DOHH2 (cell line): ENCODE measurements around the gene ZFP1.

Experiments
- H3F3A ChIP-seq: fragments of 200-600 bp; sonication (generic), shearing (Covaris generic); 2 replicates; pipeline ENCODE4 v1.6.0; 2016; ENCODE audit warnings: antibody characterized with exemption, mild to moderate bottlenecking; ENCODE audit not compliant: control insufficient read depth, insufficient read depth
- H3K27ac ChIP-seq: fragments of 200-600 bp; sonication (generic); 2 replicates; pipeline ENCODE4 v1.5.1; 2014; ENCODE audit warnings: low read depth, mild to moderate bottlenecking, low read length, moderate library complexity
- H3K27me3 ChIP-seq: fragments of 200-600 bp; sonication (generic); 2 replicates; pipeline ENCODE4 v1.6.1; 2014; ENCODE audit warnings: mild to moderate bottlenecking, low read length, mixed read lengths; ENCODE audit not compliant: control insufficient read depth
- H3K36me3 ChIP-seq: fragments of 200-600 bp; sonication (generic); 2 replicates; pipeline ENCODE4 v1.6.1; 2014; ENCODE audit warnings: mild to moderate bottlenecking, low read length, moderate library complexity, mixed read lengths; ENCODE audit not compliant: control insufficient read depth
- H3K4me1 ChIP-seq: fragments of 200-600 bp; sonication (generic); 2 replicates; pipeline ENCODE4 v1.6.1; 2014; ENCODE audit warnings: mild to moderate bottlenecking, low read length, mixed read lengths; ENCODE audit not compliant: control insufficient read depth
- H3K4me2 ChIP-seq: fragments of 200-600 bp; sonication (generic); 2 replicates; pipeline ENCODE4 v1.6.0; 2014; ENCODE audit warnings: mild to moderate bottlenecking, low read length, moderate library complexity
- H3K4me3 ChIP-seq: fragments of 200-600 bp; sonication (generic); 2 replicates; pipeline ENCODE4 v1.5.1; 2014; ENCODE audit warnings: mild to moderate bottlenecking, low read length, mixed read lengths
- H3K79me2 ChIP-seq: fragments of 200-600 bp; sonication (generic); 2 replicates; pipeline ENCODE4 v1.6.1; 2014; ENCODE audit warnings: mild to moderate bottlenecking, low read length, mixed read lengths; ENCODE audit not compliant: control insufficient read depth
- H3K9me2 ChIP-seq: fragments of 200-600 bp; sonication (generic); replicated peaks from 2 replicates; pipeline ENCODE4 v1.6.1; 2014; ENCODE audit warnings: mild to moderate bottlenecking, low read length, mixed read lengths; ENCODE audit not compliant: control insufficient read depth
- H3K9me3 ChIP-seq: fragments of 200-600 bp; sonication (generic); 2 replicates; pipeline ENCODE4 v1.6.1; 2014; ENCODE audit warnings: antibody characterized with exemption, low read length, mixed read lengths; ENCODE audit not compliant: control insufficient read depth, insufficient read depth
- H4K20me1 ChIP-seq: fragments of 200-600 bp; sonication (generic); 2 replicates; pipeline ENCODE4 v1.6.0; 2014; ENCODE audit warnings: low read depth, mild to moderate bottlenecking, antibody characterized with exemption, low read length, moderate library complexity; ENCODE audit not compliant: control insufficient read depth, insufficient read depth
- EZH2phosphoT487 ChIP-seq: fragments of 200-600 bp; sonication (generic); IDR thresholded peaks from 2 replicates; pipeline ENCODE4 v1.6.1; 2017; ENCODE audit warnings: borderline replicate concordance, mild to moderate bottlenecking, antibody characterized with exemption, low read length, moderate library complexity, mixed read lengths
- TF ChIP-seq, protein P1 (sequence below): fragments of 200-600 bp; sonication (generic); IDR thresholded peaks from one replicate; pipeline ENCODE4 v1.5.1; 2014; ENCODE audit warnings: antibody characterized with exemption, mild to moderate bottlenecking, low read depth, low read length; ENCODE audit not compliant: poor library complexity, severe bottlenecking

Gene ZFP1

GRCh38 chr16:75131081-75131480, 17.2 kb upstream of the ZFP1 start:
- no peaks in the 10 kb centered on the region for H3F3A ChIP-seq
- H3K79me2 ChIP-seq = no peaks in the 10 kb centered on the region
- H3K9me2 ChIP-seq = no peaks in the 10 kb centered on the region
- no peak overlapping the region for H3K27ac ChIP-seq
- TF ChIP-seq, protein P1, sequence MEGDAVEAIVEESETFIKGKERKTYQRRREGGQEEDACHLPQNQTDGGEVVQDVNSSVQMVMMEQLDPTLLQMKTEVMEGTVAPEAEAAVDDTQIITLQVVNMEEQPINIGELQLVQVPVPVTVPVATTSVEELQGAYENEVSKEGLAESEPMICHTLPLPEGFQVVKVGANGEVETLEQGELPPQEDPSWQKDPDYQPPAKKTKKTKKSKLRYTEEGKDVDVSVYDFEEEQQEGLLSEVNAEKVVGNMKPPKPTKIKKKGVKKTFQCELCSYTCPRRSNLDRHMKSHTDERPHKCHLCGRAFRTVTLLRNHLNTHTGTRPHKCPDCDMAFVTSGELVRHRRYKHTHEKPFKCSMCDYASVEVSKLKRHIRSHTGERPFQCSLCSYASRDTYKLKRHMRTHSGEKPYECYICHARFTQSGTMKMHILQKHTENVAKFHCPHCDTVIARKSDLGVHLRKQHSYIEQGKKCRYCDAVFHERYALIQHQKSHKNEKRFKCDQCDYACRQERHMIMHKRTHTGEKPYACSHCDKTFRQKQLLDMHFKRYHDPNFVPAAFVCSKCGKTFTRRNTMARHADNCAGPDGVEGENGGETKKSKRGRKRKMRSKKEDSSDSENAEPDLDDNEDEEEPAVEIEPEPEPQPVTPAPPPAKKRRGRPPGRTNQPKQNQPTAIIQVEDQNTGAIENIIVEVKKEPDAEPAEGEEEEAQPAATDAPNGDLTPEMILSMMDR = no peak
- no peak for TF ChIP-seq EZH2phosphoT487
- H4K20me1 ChIP-seq = no peaks in the 10 kb centered on the region
- no peak overlapping the region for H3K4me3 ChIP-seq
- H3K4me1 ChIP-seq = peaks cover 3% of the 10 kb centered on the region; the same call in 1 of the 2 replicates
- peaks cover 8% of the 10 kb centered on the region; the same call in 1 of the 2 replicates for H3K9me3 ChIP-seq
- H3K36me3 ChIP-seq = no peaks in the 10 kb centered on the region
- no peaks in the 10 kb centered on the region for H3K27me3 ChIP-seq
- H3K4me2 ChIP-seq = no peak overlapping the region

GRCh38 chr16:75138233-75138632, 10.1 kb upstream of the ZFP1 start:
- Histone ChIP-seq H3K27me3 (no peaks in the 10 kb centered on the region), H3K36me3 (no peaks in the 10 kb centered on the region), H3K4me3 (no peak overlapping the region), H3K9me3 (no peaks in the 10 kb centered on the region), H3K27ac (no peak overlapping the region), H4K20me1 (no peaks in the 10 kb centered on the region), H3K4me1 (no peaks in the 10 kb centered on the region), H3K9me2 (no peaks in the 10 kb centered on the region), H3F3A (no peaks in the 10 kb centered on the region), H3K4me2 (no peak overlapping the region), H3K79me2 (no peaks in the 10 kb centered on the region)
- TF ChIP-seq EZH2phosphoT487 = no peak
- TF ChIP-seq, protein P1 = no peak

DNA sequence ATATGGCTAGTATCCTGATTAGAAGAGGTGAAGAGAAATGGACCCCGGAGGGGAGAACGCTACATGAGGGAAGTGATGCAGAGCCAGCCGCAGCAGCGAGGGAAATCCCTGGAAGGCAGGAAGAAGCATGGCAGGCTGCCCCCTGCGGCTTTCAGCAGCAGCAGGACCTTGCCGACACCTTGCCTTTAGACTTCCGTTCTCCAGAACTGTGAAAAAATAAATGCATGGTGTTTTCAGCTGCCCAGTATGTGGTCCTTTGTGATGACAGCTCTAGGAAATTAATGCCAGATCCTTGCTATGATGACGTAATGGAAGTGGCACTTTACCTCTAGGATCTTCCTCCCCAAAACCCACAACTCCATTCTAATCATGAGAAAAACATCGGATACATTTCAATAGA, 9.7 kb upstream of the ZFP1 start:
- Histone ChIP-seq H3K9me2 (no peaks in the 10 kb centered on the region), H3K27me3 (no peaks in the 10 kb centered on the region), H3F3A (no peaks in the 10 kb centered on the region), H3K4me2 (no peak overlapping the region), H3K9me3 (no peaks in the 10 kb centered on the region), H3K27ac (no peak overlapping the region), H3K4me3 (no peak overlapping the region), H4K20me1 (no peaks in the 10 kb centered on the region), H3K4me1 (no peaks in the 10 kb centered on the region), H3K36me3 (no peaks in the 10 kb centered on the region), H3K79me2 (no peaks in the 10 kb centered on the region)
- TF ChIP-seq, protein P1 = no peak
- no peak for TF ChIP-seq EZH2phosphoT487

GRCh38 chr16:75139498-75139897, 8.8 kb upstream of the ZFP1 start:
- H3K27me3 ChIP-seq = no peaks in the 10 kb centered on the region
- TF ChIP-seq, protein P1 = no peak
- TF ChIP-seq EZH2phosphoT487 = no peak

More at GRCh38 chr16:75139498-75139897, 8.8 kb upstream of the ZFP1 start:
- Histone ChIP-seq H3K4me3 (no peak overlapping the region), H3F3A (no peaks in the 10 kb centered on the region), H3K36me3 (no peaks in the 10 kb centered on the region), H3K4me1 (no peaks in the 10 kb centered on the region), H3K27ac (no peak overlapping the region), H3K79me2 (no peaks in the 10 kb centered on the region), H3K9me2 (no peaks in the 10 kb centered on the region), H3K4me2 (no peak overlapping the region), H3K9me3 (no peaks in the 10 kb centered on the region), H4K20me1 (no peaks in the 10 kb centered on the region)
